ENCODE results near the gene OR7G3. TPM values are rescaled to one million over a fixed set of nuclear protein-coding genes. Genes with fewer than 3 reads are reported as not detected.

OR7G3 gene
- total and polyA plus RNA-seq, 2 of the 8 experiments (the other 6 are each of a cell fraction or from before 2014, with no cell fraction given): not detected

DNA sequence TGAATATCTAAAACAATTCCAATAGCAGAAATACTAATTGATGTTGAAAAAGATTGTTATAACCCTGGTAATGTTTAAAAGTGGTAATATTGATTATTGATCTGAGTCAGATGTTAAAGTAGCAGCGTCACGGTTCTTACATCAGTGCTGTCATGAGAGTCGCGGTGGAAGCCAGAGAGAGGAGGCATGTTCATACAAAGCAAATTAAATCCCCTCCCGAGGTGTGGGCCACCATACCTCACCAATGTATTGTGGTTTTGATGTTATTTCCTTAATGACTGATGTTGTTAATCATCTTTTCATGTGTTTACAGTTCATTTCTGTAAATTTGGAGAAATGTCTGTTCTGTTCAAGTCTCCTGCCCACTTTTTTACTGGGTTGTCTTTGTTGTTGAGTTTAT lies 24.6 kb upstream of the OR7G3 start:
- Histone ChIP-seq H3K23ac (ENCODE audit: insufficient read length) (no peak overlapping the region), H3K56ac (replicated peaks; ENCODE audit: insufficient read length, low read depth, low read length) (no peak overlapping the region), H2BK20ac (ENCODE audit: low read length) (no peak overlapping the region), H3K4me3 (ENCODE audit: extremely low read depth in 1 of 4, insufficient read depth in 2 of 4, low read depth in 3 of 4, low read length in 4 of 4) (no peak overlapping the region), H3K9me3 (ENCODE audit: insufficient read depth in 2 of 2, low read depth in 1 of 2, low read length in 1 of 2) (peaks cover 23 to 40% of the 10 kb centered on the region in 2 experiments), H2BK5ac (ENCODE audit: low read depth, low read length) (no peak overlapping the region), H4K91ac (replicated peaks; ENCODE audit: insufficient read length, low read length) (no peak overlapping the region), H3K4ac (replicated peaks; ENCODE audit: insufficient read length, low read depth, low read length) (no peak overlapping the region), H3K4me1 (replicated peaks in 1 of 4; ENCODE audit: control insufficient read depth in 3 of 4, insufficient read depth in 4 of 4, low read length in 3 of 4) (no peaks in the 10 kb centered on the region), H2AFZ (ENCODE audit: low read length) (no peak overlapping the region), H2BK120ac (replicated peaks; ENCODE audit: low read depth, low read length) (no peak overlapping the region), H3K79me2 (ENCODE audit: control insufficient read depth in 1 of 2, insufficient read depth in 2 of 2, low read length in 2 of 2) (peaks cover 67 to 99% of the 10 kb centered on the region in 2 experiments), H2BK12ac (ENCODE audit: low read depth, low read length) (no peak overlapping the region), H3K27ac (ENCODE audit: low read depth, low read length) (no peak overlapping the region), H3K4me2 (ENCODE audit: insufficient read depth in 1 of 2, low read depth in 2 of 2, low read length in 2 of 2) (no peak overlapping the region), H3K23me2 (ENCODE audit: low read depth, low read length) (no peaks in the 10 kb centered on the region), H4K5ac (ENCODE audit: insufficient read length, low read depth, low read length) (no peak overlapping the region), H3K79me1 (ENCODE audit: low read depth, low read length) (peaks cover 17% of the 10 kb centered on the region), H3K18ac (ENCODE audit: extremely low read depth, low read length) (no peak overlapping the region), H3K9ac (replicated peaks in 1 of 4; ENCODE audit: extremely low read depth in 1 of 4, low read depth in 3 of 4, low read length in 3 of 4) (no peak overlapping the region), H4K8ac (ENCODE audit: extremely low read depth, insufficient read depth, low read length) (no peak overlapping the region), H3K14ac (ENCODE audit: insufficient read length) (no peak overlapping the region), H3K27me3 (replicated peaks in 1 of 4; ENCODE audit: control insufficient read depth in 3 of 4, extremely low read depth in 1 of 4, insufficient read depth in 3 of 4, low read length in 3 of 4) (no peaks in the 10 kb centered on the region), H4K20me1 (replicated peaks in 1 of 2; ENCODE audit: control insufficient read depth in 1 of 2, insufficient read depth in 2 of 2, low read length in 2 of 2) (peaks cover 0 to 14% of the 10 kb centered on the region in 2 experiments), H2BK15ac (ENCODE audit: low read length) (no peak overlapping the region), H2AK5ac (ENCODE audit: low read depth, low read length) (no peak overlapping the region), H3K36me3 (ENCODE audit: control insufficient read depth in 2 of 4, insufficient read depth in 4 of 4, low read length in 3 of 4) (peaks cover 4 to 54% (median 19%) of the 10 kb centered on the region in 4 experiments; a peak in 7 of 8 replicates)
- 91% methylated on average over 5 of the region's 5 CpGs; no CpG with 5 or more reads in 1 of the 2 experiments for WGBS, 2 experiments (ENCODE audit: extremely low coverage in 1 of 2, insufficient coverage in 1 of 2, insufficient read length in 1 of 2, insufficient replicate concordance in 2 of 2, low coverage in 1 of 2, low lambda C conversion rate in 2 of 2, missing lambda C conversion rate in 1 of 2)
- ChIA-PET POLR2A (ENCODE audit: partially characterized antibody) (no interaction called here), CTCF (ENCODE audit: partially characterized antibody) (no interaction called here)
- FAIRE-seq: no peak
- no peak for TF ChIP-seq TAF1 (IDR thresholded peaks at IDR 0.05; ENCODE audit: low read depth, low read length)
- TF ChIP-seq KDM5A (IDR thresholded peaks at IDR 0.05; ENCODE audit: low read length): no peak
- TF ChIP-seq BACH1 (IDR thresholded peaks at IDR 0.05; ENCODE audit: low read length): no peak
- TF ChIP-seq BCL11A (IDR thresholded peaks at IDR 0.05; ENCODE audit: low read depth in 2 of 2, low read length in 2 of 2): no peak
- TF ChIP-seq SAP30 (IDR thresholded peaks at IDR 0.05; ENCODE audit: insufficient read depth, insufficient replicate concordance, low read length): no peak
- TF ChIP-seq SRF (IDR thresholded peaks at IDR 0.05; ENCODE audit: low read depth, low read length): no peak
- DNase-seq (ENCODE audit: low read depth in 1 of 2, low spot score in 2 of 2): no peak

All from H1 (cell line).